SU-DHL-6 (cell line): ENCODE data around the gene GINS2.

ENCODE experiments used
- H2AFZ ChIP-seq: fragments of 200-600 bp; sonication (generic); 2 replicates; pipeline ENCODE4 v1.6.1; 2014; ENCODE audit warnings: low read depth, mild to moderate bottlenecking, moderate library complexity, mixed read lengths, antibody characterized with exemption, low read length; ENCODE audit not compliant: severe bottlenecking
- H3F3A ChIP-seq: fragments of 200-600 bp; shearing (Covaris generic); 2 replicates; pipeline ENCODE4 v1.6.0; 2016; ENCODE audit warnings: antibody characterized with exemption, mild to moderate bottlenecking; ENCODE audit not compliant: insufficient read depth
- H3K27ac ChIP-seq: fragments of 200-600 bp; sonication (generic); 2 replicates; pipeline ENCODE4 v1.5.1; 2016; ENCODE audit warnings: low read depth, mild to moderate bottlenecking, low read length, moderate library complexity, mixed read lengths
- H3K27me3 ChIP-seq: fragments of 200-600 bp; sonication (generic), shearing (Covaris generic); 2 replicates; pipeline ENCODE4 v1.6.0; 2014; ENCODE audit warnings: mild to moderate bottlenecking, low read length
- H3K36me3 ChIP-seq: fragments of 200-600 bp; sonication (generic); 2 replicates; pipeline ENCODE4 v1.6.1; 2014; ENCODE audit warnings: mild to moderate bottlenecking, low read length, mixed read lengths
- H3K4me2 ChIP-seq: fragments of 300-600, 200-600 bp; shearing (Covaris generic), sonication (generic); 2 replicates; pipeline ENCODE4 v1.6.0; 2014; ENCODE audit warnings: low read length, low read depth, mild to moderate bottlenecking; ENCODE audit not compliant: poor library complexity, severe bottlenecking
- H3K4me3 ChIP-seq: fragments of 200-600 bp; sonication (generic); 2 replicates; pipeline ENCODE4 v1.5.1; 2014; ENCODE audit warnings: antibody characterized with exemption, low read length, mild to moderate bottlenecking, mixed read lengths; ENCODE audit not compliant: insufficient read depth, poor library complexity, severe bottlenecking
- H3K79me2 ChIP-seq: fragments of 200-600 bp; sonication (generic); 2 replicates; pipeline ENCODE4 v1.6.1; 2014; ENCODE audit warnings: mild to moderate bottlenecking, low read length, moderate library complexity; ENCODE audit not compliant: insufficient read depth
- H3K9ac ChIP-seq: fragments of 200-600 bp; sonication (generic); 2 replicates; pipeline ENCODE4 v1.7.0; 2014; ENCODE audit warnings: mild to moderate bottlenecking, low read length
- H3K9me2 ChIP-seq: fragments of 200-600 bp; sonication (generic); replicated peaks from 2 replicates; pipeline ENCODE4 v1.6.1; 2014; ENCODE audit warnings: low read length; ENCODE audit not compliant: insufficient read depth
- H3K9me3 ChIP-seq: fragments of 200-600 bp; sonication (generic); 2 replicates; pipeline ENCODE4 v1.6.1; 2014; ENCODE audit warnings: low read length, mixed read lengths; ENCODE audit not compliant: insufficient read depth
- H4K20me1 ChIP-seq: fragments of 200-600 bp; sonication (generic); 2 replicates; pipeline ENCODE4 v1.6.1; 2014; ENCODE audit warnings: low read depth, mild to moderate bottlenecking, antibody characterized with exemption, low read length, moderate library complexity, mixed read lengths
- CTCF ChIP-seq: fragments of 200-600 bp; sonication (generic); IDR thresholded peaks from one replicate; pipeline ENCODE4 v1.5.1; 2017; ENCODE audit warnings: antibody characterized with exemption, mild to moderate bottlenecking, low read length, moderate library complexity; ENCODE audit not compliant: insufficient read depth, poor library complexity, severe bottlenecking
- EZH2phosphoT487 ChIP-seq: fragments of 200-600 bp; sonication (generic), shearing (Covaris generic); conservative IDR thresholded peaks from 2 replicates; pipeline ENCODE4 v1.6.1; 2018; ENCODE audit warnings: mild to moderate bottlenecking, antibody characterized with exemption, low read length, moderate library complexity, mixed read lengths

The GINS2 gene

GRCh38 chr16:85665929-85666328 lies 22.8 kb downstream of the GINS2 start:
- Histone ChIP-seq H3K9ac (no peak overlapping the region), H3K4me2 (no peak overlapping the region), H3K27ac (no peak overlapping the region), H3F3A (no peaks in the 10 kb centered on the region), H3K79me2 (no peaks in the 10 kb centered on the region), H3K36me3 (no peaks in the 10 kb centered on the region), H3K9me3 (no peaks in the 10 kb centered on the region), H2AFZ (no peak overlapping the region), H3K9me2 (no peaks in the 10 kb centered on the region), H4K20me1 (no peaks in the 10 kb centered on the region), H3K27me3 (no peaks in the 10 kb centered on the region), H3K4me3 (no peak overlapping the region)
- TF ChIP-seq EZH2phosphoT487, result no peak
- no peak for TF ChIP-seq CTCF

DNA sequence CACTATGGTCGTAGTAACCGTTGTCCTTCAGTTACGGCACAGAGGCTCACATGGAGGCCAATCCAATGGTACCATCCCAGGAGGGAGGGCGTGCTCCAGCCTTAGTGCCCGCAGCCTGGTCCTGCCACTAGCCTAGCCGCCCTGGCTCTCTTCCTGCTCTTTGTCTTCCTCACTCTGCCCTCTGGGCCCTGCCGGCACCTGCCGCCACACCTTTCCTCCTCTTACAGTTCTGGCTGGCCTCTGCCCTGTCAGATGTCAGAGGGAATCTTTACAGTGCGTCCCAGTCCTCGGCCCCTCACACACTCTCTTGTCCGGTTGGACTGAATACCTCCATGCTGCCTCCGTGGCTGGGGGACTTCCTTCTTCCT lies 23.4 kb downstream of the GINS2 start:
- H3K36me3 ChIP-seq, result no peaks in the 10 kb centered on the region
- no peaks in the 10 kb centered on the region for H3K9me3 ChIP-seq
- no peak overlapping the region for H3K27ac ChIP-seq
- H2AFZ ChIP-seq, result no peak overlapping the region
- no peaks in the 10 kb centered on the region for H4K20me1 ChIP-seq
- no peak for TF ChIP-seq EZH2phosphoT487
- TF ChIP-seq CTCF, result no peak
- no peak overlapping the region for H3K4me2 ChIP-seq
- H3K27me3 ChIP-seq, result no peaks in the 10 kb centered on the region
- no peaks in the 10 kb centered on the region for H3K9me2 ChIP-seq
- no peaks in the 10 kb centered on the region for H3K79me2 ChIP-seq
- H3F3A ChIP-seq, result no peaks in the 10 kb centered on the region
- no peak overlapping the region for H3K9ac ChIP-seq
- no peak overlapping the region for H3K4me3 ChIP-seq

DNA sequence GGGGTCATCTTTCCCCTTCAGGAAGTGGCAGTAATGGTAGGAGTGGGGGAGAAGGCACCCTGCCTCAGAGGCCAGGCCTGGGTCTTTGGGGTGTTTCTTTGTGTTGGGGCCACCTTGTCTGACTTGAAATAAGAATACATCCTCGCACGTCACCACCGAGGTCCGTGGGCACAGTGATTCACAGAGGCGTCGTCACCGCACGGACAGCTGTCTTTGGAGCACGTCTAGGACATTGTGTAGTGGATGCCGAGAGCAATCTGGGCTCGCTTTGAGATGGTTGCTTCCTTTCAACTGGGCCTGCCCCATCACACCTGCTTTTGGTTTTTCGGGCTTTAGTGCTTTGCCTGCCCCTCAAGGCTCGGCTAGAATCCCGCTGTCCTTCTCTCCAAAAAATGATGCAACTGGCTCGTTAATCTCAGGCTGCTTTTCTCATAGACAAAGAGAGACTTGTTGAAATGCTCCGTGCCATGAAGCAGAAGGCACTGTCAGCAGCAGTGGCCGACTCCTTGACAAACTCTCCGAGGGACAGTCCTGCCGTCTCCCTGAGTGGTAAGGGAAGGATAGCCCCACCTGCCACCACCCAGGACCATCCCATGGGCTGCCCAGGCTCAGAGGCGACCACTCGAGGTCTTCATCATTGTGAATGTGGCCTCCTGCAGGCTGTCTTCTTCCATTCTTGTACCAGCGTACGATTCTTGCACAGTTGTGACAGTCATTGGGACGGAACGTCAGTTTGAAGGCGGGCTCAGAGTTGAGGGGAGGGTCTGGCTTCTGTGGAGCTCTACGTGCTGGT lies 24.0 kb downstream of the GINS2 start:
- Histone ChIP-seq H2AFZ (no peak overlapping the region), H4K20me1 (no peaks in the 10 kb centered on the region), H3K36me3 (no peaks in the 10 kb centered on the region)

More for the DNA sequence above, 24.0 kb downstream of the GINS2 start:
- Histone ChIP-seq H3K27ac (no peak overlapping the region), H3F3A (no peaks in the 10 kb centered on the region), H3K9me3 (no peaks in the 10 kb centered on the region), H3K9ac (no peak overlapping the region), H3K79me2 (no peaks in the 10 kb centered on the region), H3K9me2 (no peaks in the 10 kb centered on the region), H3K4me3 (no peak overlapping the region), H3K27me3 (no peaks in the 10 kb centered on the region), H3K4me2 (no peak overlapping the region)
- TF ChIP-seq EZH2phosphoT487 (no peak), CTCF (no peak)
